ENCODE measurements around the gene NDE1.

NDE1 gene

DNA sequence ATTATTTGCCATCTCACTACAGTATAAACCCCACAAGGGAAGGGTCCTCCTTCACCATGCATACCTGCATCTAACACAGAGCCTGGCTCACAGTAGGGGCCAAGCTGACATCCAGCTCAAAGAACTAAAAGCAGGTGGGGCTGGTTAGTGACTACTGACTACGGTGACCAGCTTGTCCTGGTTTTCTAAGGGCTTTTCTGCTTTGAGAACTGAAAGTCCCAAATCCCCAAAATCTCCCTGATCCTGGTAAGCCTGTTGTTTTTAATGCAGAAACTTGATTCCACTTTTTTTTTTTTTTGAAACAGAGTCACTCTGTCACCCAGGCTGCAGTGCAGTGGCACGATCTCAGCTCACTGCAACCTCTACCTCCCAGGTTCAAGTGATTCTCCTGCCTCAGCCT lies 89.4 kb downstream of the NDE1 start:
- DNase-seq (ENCODE audit: low spot score): no peak

DNA sequence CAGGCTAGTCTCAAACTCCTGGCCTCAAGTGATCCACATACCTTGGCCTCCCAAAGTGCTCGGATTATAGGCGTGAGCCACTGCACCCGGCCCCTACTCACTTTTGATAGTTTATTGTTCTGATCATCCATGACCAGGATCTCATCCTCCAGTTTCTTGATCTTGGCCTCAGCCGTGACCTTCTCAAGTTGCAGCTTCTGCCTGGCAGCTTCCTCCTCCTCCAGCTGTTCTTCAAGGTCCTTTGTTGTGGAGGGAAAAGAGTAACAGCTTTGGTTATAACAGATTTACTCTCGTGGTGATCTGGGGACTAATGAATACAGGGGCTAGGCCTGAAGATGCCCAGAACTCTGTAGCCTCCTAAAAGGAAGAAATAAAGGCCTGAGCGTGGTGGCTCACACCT lies 89.9 kb downstream of the NDE1 start:
- no peak for DNase-seq (ENCODE audit: low spot score)

DNA sequence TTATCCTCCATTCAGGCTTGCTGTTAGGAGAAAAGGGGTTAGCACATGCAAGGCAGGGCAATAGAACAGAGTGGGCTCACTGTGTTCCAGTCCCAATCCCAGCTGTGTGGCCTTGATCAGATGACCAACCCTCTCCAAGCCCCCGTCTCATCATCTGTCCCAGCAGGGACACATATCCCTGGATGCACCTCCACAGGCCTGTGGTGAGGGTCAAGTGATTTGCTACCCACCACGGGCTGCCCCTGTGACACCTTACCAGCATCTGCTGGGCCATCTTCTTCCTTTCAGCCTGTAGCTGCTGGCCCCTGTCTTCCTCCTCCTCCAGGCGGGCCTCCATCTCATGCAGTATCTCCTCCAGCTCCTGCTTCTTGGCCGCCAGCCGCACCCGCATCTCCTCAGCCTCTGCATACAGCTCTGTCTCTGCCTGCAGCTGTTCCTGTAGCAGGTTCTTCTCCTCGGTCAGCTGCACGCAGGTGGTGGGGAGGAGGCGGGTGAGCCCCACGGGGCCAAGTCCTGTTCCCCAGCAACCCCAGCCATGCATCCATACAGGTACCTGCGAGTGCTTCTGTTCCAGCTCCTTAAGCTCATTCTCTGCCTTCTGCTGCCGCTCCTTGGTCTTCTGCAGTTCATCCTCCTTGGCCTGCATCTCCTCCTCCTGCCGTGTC lies 91.3 kb downstream of the NDE1 start:
- DNase-seq (ENCODE audit: low spot score): no peak

DNA sequence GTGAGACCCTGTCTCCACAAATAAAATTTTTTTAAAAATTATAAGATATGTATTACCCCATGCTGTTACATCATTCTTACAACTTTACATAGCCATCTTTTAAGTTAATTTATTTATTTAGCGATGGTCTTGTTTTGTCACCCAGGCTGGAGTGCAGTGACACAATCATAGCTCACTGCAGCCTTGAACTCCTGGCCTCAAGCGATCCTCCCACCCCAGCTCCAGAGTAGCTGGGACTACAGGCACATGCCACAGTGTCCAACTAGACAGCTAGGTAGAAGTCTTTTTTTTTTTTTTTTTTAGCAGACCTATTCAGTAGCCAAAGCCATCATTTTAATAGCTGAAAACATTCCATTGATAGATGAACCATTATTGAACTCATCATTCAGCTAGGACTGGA lies 92.7 kb downstream of the NDE1 start:
- DNase-seq (ENCODE audit: low spot score): no peak

DNA sequence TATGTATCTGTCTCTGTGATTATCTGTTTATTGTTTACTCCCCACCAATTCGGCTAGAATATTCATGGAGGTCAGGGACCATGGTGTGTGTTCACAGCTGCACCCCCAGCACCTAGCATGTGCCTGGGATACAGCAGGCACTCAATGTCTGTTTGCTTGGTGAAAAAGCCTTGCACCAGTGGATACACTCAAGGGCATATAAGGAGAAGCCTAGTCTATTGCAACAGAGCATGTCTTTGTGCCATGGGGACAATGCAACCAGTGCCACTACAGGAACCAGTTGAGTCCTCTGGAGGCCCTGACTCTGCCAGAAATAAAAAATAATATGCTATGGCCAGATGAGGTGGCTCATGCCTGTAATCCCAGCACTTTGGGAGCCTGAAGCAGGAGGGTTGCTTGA lies 93.6 kb downstream of the NDE1 start:
- no peak for DNase-seq (ENCODE audit: low spot score)

DNA sequence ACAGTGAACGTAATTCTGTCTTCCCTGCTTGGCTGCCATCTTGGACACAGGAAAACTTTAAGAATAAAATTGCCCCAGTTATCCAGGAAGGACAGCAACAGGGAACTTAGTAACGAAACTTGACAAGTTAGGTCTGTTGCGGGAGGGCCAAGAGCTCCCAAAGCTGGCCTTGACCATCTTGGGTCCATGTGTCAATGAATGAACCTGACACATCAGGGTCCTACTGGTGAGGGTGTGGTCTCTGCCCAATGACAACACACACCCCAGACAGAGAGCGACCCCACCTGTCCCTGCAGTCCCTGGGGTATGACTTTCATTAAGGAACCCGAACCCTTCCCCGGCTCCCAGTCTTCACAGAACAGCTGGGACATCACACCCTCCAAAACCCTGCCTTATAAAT lies 96.3 kb downstream of the NDE1 start:
- no peak for DNase-seq (ENCODE audit: low spot score)

DNA sequence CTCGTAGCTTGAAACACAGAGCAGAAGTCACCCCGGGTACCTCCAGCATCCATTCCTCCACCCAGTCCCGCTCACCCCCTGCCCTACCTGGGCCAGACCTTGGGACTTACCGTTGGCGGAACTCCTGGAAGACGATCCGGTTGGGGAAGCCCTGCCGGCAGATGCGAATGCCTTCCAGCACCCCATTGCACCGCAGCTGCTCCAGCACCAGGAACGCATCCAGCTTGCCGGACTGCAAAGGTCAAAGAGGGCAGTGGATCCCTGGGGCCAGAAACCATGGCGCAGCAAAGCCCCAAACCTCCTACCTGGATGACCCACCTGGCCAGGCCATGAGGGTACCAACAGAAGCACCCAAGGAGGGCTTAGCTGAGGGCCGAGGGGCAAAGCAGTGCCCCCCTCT lies 97.9 kb downstream of the NDE1 start:
- DNase-seq (ENCODE audit: low spot score): no peak

DNA sequence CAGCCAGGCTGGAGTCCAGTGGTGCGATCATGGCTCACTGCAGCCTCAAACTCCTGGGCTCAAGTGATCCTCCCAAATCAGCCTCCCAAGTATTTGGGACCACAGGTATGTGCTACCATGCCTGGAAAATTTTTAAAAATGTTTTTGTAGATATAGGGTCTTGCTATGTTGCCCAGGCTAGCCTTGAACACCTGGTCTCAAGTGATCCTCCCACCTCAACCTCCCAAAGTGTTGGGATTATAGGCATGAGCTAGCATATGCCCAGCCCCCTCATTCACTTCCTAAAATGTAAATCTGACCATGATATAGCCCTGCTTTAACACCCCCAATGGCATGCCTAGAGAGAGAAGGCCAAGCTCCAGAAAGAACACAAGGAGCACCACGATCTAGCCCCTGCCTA lies 98.6 kb downstream of the NDE1 start:
- DNase-seq (ENCODE audit: low spot score): no peak

DNA sequence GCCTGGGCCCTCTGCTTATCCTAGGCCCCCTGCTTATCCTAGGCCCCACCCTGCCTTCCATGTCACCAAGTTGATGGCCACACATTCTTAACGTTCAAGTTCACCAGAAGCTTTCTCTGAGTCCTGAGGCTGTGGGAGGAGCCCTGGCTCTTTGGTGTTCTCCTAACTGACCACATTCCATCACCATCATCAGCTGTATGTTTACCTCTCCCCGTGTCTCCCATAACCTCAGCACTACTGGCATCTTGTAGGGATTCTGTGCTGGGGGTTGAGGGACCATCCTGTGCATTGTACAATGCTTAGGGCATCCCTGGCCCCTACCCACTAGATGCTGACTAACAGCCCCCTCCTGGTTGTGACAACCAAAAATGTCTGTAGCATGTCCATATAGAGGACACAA lies 99.3 kb downstream of the NDE1 start:
- DNase-seq (ENCODE audit: low spot score): no peak

DNA sequence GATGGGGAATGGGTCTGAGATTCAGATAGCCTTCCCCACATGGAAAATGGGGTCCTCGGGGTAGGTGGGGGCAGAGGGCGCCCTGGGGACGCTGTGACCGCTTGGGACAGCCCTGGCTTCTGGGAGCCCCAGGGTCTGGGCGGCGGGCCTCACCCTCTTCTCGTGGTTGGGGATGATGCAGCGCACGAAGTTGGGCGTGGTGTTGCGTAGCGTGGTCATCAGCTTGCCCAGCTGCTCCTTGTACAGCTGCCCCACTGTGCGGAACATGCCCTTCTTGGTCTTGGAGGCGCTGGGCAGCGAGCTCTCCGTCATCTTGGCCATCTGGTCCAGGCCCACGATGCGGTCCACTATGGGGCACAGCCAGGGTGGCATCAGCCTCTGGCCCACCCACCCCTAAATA lies 99.9 kb downstream of the NDE1 start:
- no peak for DNase-seq (ENCODE audit: low spot score)

DNA sequence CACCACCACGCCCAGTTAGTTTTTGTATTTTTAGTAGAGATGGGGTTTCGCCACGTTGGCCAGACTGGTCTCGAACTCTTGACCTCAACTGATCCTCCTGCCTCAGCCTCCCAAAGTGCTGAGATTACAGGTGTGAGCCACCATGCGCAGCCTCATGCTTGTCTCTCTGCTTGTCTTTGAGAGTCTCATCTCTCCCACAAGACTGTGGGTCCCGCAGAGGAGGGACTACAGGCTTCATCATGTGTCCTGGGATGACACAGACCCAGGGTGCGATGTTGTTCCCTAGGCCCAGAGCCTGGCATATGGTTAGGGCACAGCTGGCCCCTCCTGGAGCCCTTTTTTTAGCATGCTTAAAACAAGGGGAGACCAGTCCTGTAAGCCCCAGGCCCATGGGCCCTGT lies 101.9 kb downstream of the NDE1 start:
- no peak for DNase-seq (ENCODE audit: low spot score)

DNA sequence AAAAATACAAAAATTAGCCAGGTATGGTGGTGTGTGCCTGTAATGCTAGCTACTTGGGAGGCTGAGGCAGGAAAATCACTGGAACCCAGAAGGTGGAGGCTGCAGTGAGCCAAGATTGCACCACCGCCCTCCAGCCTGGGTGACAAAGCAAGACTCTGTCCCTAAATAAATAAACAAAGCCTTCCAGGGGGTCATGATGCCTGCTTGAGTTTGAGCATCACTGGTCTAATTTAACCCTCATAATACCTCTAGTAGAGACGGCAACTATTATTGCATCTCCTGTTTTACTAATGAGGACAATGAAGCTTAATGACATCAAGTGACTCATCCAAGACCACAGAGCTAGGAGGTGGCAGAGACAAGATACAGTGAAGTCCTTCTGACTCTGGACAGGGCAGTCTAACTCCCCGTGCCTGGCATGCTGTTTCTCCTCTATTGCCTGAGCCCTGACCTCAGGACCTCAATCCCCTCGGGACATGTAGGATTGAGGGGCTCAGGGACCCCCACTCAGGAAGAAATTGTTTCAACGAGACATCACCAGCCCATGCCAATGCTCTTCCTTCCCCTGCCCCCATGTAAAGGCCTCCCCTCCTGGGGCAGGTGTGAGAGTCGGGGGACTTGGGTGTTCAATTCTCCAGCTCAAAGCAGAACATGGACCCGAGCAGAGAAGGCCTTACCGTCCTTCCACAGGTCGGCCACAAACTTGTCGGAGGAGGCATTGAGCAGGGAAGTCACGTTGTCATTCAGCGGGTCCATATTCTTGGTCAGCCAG lies 102.9 kb downstream of the NDE1 start:
- no peak for DNase-seq (ENCODE audit: low spot score)

DNA sequence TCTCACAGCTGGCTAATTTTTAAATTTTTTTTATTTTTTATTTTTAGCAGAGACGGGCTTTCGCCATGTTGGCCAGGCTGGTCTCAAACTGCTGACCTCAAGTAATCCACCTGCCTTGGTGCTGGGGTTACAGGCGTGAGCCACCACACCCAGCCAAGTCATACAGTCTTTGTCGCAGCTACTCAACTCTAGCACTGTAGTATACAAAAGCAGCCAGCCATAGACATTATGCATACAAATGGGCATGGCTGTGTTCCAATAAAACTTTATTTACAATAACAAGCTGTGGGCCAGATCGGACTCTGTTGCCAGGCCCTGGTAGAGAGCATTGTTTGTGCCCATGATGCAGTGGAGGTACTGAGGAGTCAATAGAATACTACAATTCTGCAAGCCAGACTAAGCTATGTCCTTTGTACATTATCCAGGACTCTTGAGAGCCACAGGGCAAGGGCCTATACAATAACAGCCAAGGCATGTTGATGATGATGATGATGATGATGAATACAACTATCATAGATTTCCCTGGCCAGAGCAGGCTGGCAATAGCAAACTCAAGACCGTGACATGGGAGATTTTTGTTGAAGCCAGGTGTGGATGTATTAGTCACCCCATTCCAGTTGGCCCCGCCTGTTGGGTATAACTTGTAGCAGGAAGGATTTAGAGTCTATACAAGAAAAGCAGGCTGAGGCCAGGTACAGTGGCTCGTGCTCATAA lies 104.9 kb downstream of the NDE1 start:
- no peak for DNase-seq (ENCODE audit: low spot score)

DNA sequence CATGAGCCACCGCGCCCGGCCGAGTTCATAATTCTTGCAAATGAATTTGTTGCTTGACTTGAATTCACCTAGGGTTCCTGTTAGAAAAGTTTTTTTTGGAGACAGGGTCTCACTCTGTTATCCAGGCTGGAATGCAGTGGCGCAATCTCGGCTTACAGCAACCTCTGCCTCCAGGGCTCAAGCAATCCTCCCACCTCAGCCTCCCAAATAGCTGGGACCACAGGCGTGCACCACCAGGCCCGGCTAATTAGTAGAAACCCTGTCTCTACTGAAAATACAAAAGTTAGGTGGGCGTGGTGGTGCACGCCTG lies 107.0 kb downstream of the NDE1 start:
- no peak for DNase-seq (ENCODE audit: low spot score)

DNA sequence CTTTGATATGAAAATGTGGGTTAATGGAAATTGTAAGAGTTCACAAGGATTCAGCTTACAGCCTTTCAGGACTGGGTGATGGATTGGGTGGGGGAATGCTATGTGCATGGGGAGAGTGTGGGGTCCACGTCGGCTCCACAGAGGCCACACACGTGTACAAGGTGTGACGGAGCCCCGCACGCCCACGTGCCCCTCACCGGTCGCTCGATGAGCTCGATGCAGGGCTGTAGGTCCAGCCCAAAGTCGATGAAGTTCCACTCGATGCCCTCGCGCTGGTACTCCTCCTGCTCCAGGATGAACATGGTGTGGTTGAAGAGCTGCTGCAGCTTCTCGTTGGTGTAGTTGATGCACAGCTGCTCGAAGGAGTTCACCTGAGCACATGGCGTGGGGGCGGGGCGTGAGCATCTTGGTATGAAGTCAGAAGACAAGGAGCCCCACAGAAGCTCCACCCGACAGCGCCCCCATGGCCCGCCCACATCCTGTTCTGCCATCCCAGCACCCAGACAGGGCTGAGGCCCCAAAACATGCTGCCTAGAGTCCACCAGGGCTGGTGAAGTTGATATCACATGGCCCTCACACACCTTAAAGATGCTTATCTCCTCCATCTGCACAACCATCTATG lies 107.7 kb downstream of the NDE1 start:
- DNase-seq (ENCODE audit: low spot score): no peak

DNA sequence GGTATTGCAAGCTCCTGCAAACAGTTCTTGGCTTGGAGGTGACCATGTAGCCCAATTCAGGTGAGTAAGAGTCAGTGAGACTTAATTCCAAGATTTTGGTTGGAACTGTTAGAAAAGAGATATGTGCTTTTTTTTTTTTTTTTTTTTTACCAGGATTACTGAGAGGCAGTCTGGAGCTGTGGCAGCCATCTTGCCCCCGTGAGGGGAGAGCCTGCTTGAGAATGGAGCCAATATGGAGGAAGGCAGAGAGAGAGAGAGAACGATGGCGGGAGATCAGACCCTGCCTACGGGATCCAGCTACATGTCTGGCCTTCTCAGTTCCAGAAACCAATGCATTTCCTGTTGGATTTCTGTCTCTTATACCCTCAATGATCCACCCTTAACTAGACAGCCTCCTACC lies 109.0 kb downstream of the NDE1 start:
- DNase-seq (ENCODE audit: low spot score): no peak

DNA sequence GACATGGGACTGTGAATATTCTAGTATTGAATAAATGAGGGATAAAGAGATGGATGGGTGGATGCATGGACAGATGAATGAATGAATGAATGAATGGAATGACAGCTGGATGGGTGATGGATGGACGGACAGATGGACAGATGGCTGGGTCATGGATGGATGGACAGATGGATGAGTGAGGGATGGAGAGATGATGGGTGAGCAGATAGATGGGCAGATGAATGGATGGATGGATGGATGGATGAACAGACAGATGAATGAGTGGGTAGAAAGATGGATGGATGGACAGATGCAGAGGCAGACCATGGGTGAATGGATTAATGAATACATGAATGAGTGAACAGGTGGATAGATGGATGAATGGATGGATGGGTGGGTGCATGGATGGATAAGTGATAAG lies 110.1 kb downstream of the NDE1 start:
- DNase-seq (ENCODE audit: low spot score): no peak

DNA sequence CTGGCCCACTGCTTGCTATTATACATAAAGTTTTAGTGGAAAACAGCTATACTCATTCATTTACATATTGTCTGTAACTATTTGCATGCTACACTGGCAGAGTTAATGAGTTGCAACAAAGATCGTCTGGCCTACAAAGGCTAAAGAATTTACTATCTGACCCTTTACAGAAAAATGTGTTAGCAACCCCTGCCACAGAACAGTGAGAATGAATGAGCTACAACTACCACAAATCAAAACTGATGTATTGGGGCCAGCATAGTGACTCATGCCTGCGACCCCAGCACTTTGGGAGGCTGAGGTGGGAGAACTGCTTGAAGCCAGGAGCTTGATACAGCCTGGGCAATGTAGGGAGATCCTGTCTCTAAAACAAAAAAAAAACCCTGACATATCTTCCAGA lies 114.1 kb downstream of the NDE1 start:
- no peak for DNase-seq (ENCODE audit: low spot score)

DNA sequence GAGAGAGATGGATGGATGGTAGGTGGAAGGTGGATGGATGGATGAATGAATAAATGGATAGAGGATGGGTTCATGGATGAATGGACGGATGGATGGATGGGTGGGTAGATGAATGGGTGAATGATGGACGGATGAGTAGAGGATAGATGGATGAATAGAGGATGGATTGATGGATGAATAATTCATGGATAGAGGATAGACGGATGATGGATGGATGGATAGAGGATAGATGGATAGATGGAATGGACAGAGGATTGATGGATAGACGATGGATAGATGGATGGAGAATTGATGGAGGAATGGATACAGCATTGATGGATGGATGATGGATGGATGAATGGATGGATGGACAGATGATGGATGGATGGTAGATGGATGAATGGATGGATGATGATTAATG lies 115.1 kb downstream of the NDE1 start:
- DNase-seq (ENCODE audit: low spot score): no peak

DNA sequence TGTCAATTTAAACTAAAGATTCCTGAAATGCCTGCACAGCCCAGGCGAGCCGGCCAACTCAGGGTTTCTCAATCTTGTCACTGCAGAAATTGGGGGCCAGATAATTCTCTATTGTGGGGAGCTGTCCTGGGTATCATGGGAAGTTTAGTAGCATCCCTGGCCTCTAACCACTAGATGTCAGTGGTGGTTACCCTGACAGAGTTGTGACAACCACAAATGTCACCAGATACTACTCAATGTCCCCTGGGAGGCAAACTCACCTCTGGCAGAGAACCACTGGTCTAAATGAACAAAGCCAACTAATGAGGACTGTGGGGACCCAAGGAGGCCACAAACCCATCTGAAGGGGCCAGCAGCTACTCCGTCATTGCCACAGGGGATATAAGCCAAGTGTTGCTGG lies 115.8 kb downstream of the NDE1 start:
- peak; percentile 41 for DNase-seq (ENCODE audit: low spot score)

DNA sequence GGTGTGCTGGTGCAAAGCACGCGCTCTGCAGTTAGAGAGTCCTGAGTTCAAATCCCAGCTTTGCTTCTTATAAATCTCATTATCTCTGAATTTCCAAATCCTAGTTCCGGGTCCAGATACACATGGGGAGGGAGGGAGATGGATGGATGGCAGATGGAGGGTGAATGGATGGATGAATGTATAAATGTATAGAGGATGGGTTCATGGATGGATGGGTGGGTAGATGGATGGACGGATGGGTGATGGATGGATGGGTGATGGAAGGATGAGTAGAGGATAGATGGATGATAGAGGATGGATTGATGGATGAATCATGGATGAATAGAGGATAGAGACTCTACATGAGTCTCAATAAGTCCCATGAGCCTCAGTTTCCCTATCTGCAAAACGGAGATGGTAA lies 116.9 kb downstream of the NDE1 start:
- DNase-seq (ENCODE audit: low spot score): no peak

DNA sequence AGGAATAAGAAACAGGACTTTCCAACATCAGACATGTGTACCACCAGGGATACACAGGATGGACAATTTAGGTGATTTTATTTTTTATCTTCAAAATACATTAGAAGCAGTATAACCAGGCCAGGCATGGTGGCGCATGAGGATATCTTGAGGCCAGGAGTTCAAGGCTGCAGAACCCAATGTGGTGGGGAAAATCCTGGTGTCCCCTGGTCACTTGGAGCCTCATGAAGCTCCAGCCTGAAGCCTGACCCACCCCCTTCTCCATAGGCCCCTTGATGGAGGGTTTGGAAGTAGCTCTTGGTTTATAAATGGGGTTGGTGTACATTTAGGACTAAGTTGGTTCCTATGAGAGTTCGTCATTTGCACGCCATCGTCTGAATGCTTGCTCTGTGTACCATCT lies 118.2 kb downstream of the NDE1 start:
- no peak for DNase-seq (ENCODE audit: low spot score)

DNA sequence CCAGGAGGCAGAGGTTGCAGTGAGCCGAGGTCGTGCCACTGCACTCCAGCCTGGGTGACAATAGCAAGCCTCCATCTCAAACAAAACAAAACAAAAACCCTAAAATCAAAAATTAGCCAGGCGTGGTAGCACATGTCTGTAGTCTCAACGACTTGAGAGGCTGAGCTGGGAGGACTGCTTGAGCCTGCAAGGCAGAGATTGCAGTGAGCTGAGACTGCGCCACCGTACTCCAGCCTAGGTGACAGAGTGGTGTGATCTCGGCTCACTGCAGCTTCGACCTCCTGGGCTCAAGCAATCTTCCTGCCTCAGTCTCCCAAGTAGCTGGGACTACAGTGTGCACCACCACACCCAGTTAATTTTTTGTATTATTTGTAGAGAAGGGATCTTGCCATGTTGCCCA lies 119.2 kb downstream of the NDE1 start:
- DNase-seq (ENCODE audit: low spot score): no peak
